ENCODE data around the gene FDPS. TPM values are rescaled to one million over a fixed set of nuclear protein-coding genes. Genes with fewer than 3 reads are reported as not detected.

Gene FDPS
- total and polyA plus RNA-seq, 2 experiments from 2014 or later: 287 to 366 TPM

DNA sequence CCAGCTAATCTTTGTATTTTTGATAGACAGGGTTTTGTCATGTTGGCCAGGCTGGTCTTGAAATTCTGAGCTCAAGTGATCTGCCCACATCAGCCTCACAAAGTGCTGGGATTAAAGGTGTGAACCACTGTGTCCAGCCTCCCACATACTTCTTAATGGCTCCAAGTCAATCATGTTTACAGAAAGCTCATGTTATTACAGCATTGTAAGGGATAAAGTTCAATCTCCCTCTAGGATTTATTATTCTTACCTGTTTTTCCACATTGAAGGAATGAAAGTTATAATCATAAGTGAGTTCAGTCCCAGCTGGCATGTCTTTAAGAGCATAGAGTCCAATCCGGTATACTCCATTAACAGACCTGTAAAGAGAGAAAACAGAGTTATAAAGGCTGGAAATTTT, 51.4 kb downstream of the FDPS start:
- Mint-ChIP-seq H3K4me3 (no peak overlapping the region), H3K27me3 (ENCODE audit: insufficient read depth, low read depth, poor library complexity) (peaks cover 9% of the 10 kb centered on the region), H3K4me1 (no peaks in the 10 kb centered on the region), H3K36me3 (ENCODE audit: low read depth) (peaks cover 28% of the 10 kb centered on the region), H3K9me3 (no peaks in the 10 kb centered on the region), H3K27ac (no peak overlapping the region)
- Histone ChIP-seq H3K4me1 (ENCODE audit: insufficient read depth) (no peaks in the 10 kb centered on the region), H4K20me1 (replicated peaks; ENCODE audit: insufficient read depth) (no peaks in the 10 kb centered on the region; the same call in 1 of the 2 replicates), H3K4me2 (no peak overlapping the region), H3K36me3 (ENCODE audit: insufficient read depth) (peaks cover 24% of the 10 kb centered on the region), H2AFZ (no peak overlapping the region), H3K27me3 (ENCODE audit: insufficient read depth) (no peaks in the 10 kb centered on the region), H3K79me2 (replicated peaks; ENCODE audit: insufficient read depth) (no peaks in the 10 kb centered on the region), H3F3A (replicated peaks; ENCODE audit: low read depth) (no peaks in the 10 kb centered on the region), H3K27ac (ENCODE audit: low read depth) (no peak overlapping the region), H3K9me2 (ENCODE audit: insufficient read depth) (no peaks in the 10 kb centered on the region), H3K4me3 (no peak overlapping the region)
- ATAC-seq (no peak), DNase-seq (ENCODE audit: low spot score) (no peak)
- no peak for TF ChIP-seq ZNF114 (CRISPR knock-in tag; IDR thresholded peaks at IDR 0.05)
- no peak for TF ChIP-seq POLR2AphosphoS5 (IDR thresholded peaks at IDR 0.05; ENCODE audit: low read depth)
- TF ChIP-seq, protein P1, sequence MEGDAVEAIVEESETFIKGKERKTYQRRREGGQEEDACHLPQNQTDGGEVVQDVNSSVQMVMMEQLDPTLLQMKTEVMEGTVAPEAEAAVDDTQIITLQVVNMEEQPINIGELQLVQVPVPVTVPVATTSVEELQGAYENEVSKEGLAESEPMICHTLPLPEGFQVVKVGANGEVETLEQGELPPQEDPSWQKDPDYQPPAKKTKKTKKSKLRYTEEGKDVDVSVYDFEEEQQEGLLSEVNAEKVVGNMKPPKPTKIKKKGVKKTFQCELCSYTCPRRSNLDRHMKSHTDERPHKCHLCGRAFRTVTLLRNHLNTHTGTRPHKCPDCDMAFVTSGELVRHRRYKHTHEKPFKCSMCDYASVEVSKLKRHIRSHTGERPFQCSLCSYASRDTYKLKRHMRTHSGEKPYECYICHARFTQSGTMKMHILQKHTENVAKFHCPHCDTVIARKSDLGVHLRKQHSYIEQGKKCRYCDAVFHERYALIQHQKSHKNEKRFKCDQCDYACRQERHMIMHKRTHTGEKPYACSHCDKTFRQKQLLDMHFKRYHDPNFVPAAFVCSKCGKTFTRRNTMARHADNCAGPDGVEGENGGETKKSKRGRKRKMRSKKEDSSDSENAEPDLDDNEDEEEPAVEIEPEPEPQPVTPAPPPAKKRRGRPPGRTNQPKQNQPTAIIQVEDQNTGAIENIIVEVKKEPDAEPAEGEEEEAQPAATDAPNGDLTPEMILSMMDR (conservative IDR thresholded peaks at IDR 0.05; ENCODE audit: low read depth in 2 of 2): no peak
- TF ChIP-seq, protein P2, sequence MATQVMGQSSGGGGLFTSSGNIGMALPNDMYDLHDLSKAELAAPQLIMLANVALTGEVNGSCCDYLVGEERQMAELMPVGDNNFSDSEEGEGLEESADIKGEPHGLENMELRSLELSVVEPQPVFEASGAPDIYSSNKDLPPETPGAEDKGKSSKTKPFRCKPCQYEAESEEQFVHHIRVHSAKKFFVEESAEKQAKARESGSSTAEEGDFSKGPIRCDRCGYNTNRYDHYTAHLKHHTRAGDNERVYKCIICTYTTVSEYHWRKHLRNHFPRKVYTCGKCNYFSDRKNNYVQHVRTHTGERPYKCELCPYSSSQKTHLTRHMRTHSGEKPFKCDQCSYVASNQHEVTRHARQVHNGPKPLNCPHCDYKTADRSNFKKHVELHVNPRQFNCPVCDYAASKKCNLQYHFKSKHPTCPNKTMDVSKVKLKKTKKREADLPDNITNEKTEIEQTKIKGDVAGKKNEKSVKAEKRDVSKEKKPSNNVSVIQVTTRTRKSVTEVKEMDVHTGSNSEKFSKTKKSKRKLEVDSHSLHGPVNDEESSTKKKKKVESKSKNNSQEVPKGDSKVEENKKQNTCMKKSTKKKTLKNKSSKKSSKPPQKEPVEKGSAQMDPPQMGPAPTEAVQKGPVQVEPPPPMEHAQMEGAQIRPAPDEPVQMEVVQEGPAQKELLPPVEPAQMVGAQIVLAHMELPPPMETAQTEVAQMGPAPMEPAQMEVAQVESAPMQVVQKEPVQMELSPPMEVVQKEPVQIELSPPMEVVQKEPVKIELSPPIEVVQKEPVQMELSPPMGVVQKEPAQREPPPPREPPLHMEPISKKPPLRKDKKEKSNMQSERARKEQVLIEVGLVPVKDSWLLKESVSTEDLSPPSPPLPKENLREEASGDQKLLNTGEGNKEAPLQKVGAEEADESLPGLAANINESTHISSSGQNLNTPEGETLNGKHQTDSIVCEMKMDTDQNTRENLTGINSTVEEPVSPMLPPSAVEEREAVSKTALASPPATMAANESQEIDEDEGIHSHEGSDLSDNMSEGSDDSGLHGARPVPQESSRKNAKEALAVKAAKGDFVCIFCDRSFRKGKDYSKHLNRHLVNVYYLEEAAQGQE (IDR thresholded peaks at IDR 0.05; ENCODE audit: unreplicated experiment): no peak
- no peak for TF ChIP-seq CREB1 (CRISPR knock-in tag; IDR thresholded peaks at IDR 0.05; ENCODE audit: low read depth)
- no peak for TF ChIP-seq ZNF331 (CRISPR knock-in tag; IDR thresholded peaks at IDR 0.05; ENCODE audit: low read depth)
- TF ChIP-seq, protein P3, sequence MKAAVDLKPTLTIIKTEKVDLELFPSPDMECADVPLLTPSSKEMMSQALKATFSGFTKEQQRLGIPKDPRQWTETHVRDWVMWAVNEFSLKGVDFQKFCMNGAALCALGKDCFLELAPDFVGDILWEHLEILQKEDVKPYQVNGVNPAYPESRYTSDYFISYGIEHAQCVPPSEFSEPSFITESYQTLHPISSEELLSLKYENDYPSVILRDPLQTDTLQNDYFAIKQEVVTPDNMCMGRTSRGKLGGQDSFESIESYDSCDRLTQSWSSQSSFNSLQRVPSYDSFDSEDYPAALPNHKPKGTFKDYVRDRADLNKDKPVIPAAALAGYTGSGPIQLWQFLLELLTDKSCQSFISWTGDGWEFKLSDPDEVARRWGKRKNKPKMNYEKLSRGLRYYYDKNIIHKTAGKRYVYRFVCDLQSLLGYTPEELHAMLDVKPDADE (IDR thresholded peaks at IDR 0.05): no peak
- no peak for TF ChIP-seq NANOG (IDR thresholded peaks at IDR 0.05; ENCODE audit: borderline replicate concordance)
- TF ChIP-seq, protein P4, sequence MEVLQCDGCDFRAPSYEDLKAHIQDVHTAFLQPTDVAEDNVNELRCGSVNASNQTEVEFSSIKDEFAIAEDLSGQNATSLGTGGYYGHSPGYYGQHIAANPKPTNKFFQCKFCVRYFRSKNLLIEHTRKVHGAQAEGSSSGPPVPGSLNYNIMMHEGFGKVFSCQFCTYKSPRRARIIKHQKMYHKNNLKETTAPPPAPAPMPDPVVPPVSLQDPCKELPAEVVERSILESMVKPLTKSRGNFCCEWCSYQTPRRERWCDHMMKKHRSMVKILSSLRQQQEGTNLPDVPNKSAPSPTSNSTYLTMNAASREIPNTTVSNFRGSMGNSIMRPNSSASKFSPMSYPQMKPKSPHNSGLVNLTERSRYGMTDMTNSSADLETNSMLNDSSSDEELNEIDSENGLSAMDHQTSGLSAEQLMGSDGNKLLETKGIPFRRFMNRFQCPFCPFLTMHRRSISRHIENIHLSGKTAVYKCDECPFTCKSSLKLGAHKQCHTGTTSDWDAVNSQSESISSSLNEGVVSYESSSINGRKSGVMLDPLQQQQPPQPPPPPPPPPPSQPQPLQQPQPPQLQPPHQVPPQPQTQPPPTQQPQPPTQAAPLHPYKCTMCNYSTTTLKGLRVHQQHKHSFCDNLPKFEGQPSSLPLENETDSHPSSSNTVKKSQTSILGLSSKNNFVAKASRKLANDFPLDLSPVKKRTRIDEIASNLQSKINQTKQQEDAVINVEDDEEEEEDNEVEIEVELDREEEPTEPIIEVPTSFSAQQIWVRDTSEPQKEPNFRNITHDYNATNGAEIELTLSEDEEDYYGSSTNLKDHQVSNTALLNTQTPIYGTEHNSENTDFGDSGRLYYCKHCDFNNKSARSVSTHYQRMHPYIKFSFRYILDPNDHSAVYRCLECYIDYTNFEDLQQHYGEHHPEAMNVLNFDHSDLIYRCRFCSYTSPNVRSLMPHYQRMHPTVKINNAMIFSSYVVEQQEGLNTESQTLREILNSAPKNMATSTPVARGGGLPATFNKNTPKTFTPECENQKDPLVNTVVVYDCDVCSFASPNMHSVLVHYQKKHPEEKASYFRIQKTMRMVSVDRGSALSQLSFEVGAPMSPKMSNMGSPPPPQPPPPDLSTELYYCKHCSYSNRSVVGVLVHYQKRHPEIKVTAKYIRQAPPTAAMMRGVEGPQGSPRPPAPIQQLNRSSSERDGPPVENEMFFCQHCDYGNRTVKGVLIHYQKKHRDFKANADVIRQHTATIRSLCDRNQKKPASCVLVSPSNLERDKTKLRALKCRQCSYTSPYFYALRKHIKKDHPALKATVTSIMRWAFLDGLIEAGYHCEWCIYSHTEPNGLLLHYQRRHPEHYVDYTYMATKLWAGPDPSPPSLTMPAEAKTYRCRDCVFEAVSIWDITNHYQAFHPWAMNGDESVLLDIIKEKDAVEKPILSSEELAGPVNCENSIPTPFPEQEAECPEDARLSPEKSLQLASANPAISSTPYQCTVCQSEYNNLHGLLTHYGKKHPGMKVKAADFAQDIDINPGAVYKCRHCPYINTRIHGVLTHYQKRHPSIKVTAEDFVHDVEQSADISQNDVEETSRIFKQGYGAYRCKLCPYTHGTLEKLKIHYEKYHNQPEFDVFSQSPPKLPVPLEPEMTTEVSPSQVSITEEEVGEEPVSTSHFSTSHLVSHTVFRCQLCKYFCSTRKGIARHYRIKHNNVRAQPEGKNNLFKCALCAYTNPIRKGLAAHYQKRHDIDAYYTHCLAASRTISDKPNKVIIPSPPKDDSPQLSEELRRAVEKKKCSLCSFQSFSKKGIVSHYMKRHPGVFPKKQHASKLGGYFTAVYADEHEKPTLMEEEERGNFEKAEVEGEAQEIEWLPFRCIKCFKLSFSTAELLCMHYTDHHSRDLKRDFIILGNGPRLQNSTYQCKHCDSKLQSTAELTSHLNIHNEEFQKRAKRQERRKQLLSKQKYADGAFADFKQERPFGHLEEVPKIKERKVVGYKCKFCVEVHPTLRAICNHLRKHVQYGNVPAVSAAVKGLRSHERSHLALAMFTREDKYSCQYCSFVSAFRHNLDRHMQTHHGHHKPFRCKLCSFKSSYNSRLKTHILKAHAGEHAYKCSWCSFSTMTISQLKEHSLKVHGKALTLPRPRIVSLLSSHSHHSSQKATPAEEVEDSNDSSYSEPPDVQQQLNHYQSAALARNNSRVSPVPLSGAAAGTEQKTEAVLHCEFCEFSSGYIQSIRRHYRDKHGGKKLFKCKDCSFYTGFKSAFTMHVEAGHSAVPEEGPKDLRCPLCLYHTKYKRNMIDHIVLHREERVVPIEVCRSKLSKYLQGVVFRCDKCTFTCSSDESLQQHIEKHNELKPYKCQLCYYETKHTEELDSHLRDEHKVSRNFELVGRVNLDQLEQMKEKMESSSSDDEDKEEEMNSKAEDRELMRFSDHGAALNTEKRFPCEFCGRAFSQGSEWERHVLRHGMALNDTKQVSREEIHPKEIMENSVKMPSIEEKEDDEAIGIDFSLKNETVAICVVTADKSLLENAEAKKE (CRISPR knock-in tag; IDR thresholded peaks at IDR 0.05): no peak
- no peak for TF ChIP-seq STAT1 (IDR thresholded peaks at IDR 0.05; ENCODE audit: unreplicated experiment)
- no peak for TF ChIP-seq EZH2phosphoT487 (IDR thresholded peaks at IDR 0.05; ENCODE audit: unreplicated experiment)
- no peak for TF ChIP-seq JUNB (IDR thresholded peaks at IDR 0.05; ENCODE audit: unreplicated experiment)
- TF ChIP-seq EZH2 (IDR thresholded peaks at IDR 0.05; ENCODE audit: low read depth, unreplicated experiment): no peak

Measured in GM23338 (cell line).